GM12864 (cell line): Measurements from ENCODE around the gene RASSF8.
A peak's percentile ranks its signal among the peaks of the same experiment; 100 is the strongest.
"Not testable (repeated sequence)": the region's sequence is repeated elsewhere in the genome, so short reads cannot be mapped to it uniquely, and the experiment has no call there.

Experiments
- DNase-seq: peaks from one replicate; pipeline ENCODE4 v3.0.0-alpha.2; 2011; ENCODE audit warnings: low read depth
- H3K4me3 ChIP-seq: 2 replicates; pipeline ENCODE4 v1.5.1; 2011; ENCODE audit warnings: mild to moderate bottlenecking, low read depth, low read length, control low read depth
- CTCF ChIP-seq: IDR thresholded peaks from 2 replicates; pipeline ENCODE4 v1.5.1; 2011; ENCODE audit warnings: low read depth, mild to moderate bottlenecking, moderate library complexity, low read length, control low read depth, inconsistent platforms; ENCODE audit errors: missing control alignments

The RASSF8 gene

GRCh38 chr12:26052652-26053051 lies 94.2 kb downstream of the RASSF8 start:
- no peak for TF ChIP-seq CTCF
- DNase-seq, result no peak
- no peak overlapping the region for H3K4me3 ChIP-seq

GRCh38 chr12:26054383-26054782 lies 95.9 kb downstream of the RASSF8 start:
- DNase-seq, result no peak
- H3K4me3 ChIP-seq, result no peak overlapping the region
- no peak for TF ChIP-seq CTCF

- no peak for TF ChIP-seq CTCF
- no peak for DNase-seq
- H3K4me3 ChIP-seq, result no peak overlapping the region
Observed at GRCh38 chr12:26055087-26055486, 96.6 kb downstream of the RASSF8 start.

- no peak for DNase-seq
- TF ChIP-seq CTCF, result no peak
- H3K4me3 ChIP-seq, result no peak overlapping the region
Observed at GRCh38 chr12:26056335-26056734, 97.9 kb downstream of the RASSF8 start.

- H3K4me3 ChIP-seq, DNase-seq: not testable (repeated sequence)
Observed at GRCh38 chr12:26057271-26057670, 98.8 kb downstream of the RASSF8 start.

GRCh38 chr12:26058308-26058707 lies 99.8 kb downstream of the RASSF8 start:
- TF ChIP-seq CTCF, result peak; percentile 31
- H3K4me3 ChIP-seq, result no peak overlapping the region
- no peak for DNase-seq

- no peak for TF ChIP-seq CTCF
- DNase-seq, result no peak
- no peak overlapping the region for H3K4me3 ChIP-seq
Observed at GRCh38 chr12:26058818-26059217, 100.3 kb downstream of the RASSF8 start.

- DNase-seq, result no peak
- H3K4me3 ChIP-seq, result no peak overlapping the region
- TF ChIP-seq CTCF, result no peak
Observed at GRCh38 chr12:26062006-26062405, 103.5 kb downstream of the RASSF8 start.
